HUES48 (cell line): ENCODE results near the gene ZNF749.

Experiments used
- H3K27ac ChIP-seq: one replicate; pipeline ENCODE4 v1.7.0; 2013; ENCODE audit warnings: low read depth, low read length, inconsistent platforms
- H3K27me3 ChIP-seq: 2 replicates; pipeline ENCODE4 v1.6.1; 2013; ENCODE audit warnings: mild to moderate bottlenecking, low read length; ENCODE audit not compliant: control insufficient read depth, insufficient read depth
- H3K36me3 ChIP-seq: 2 replicates; pipeline ENCODE4 v1.6.1; 2013; ENCODE audit warnings: low read length; ENCODE audit not compliant: control insufficient read depth, insufficient read depth
- H3K4me1 ChIP-seq: 2 replicates; pipeline ENCODE4 v1.6.1; 2013; ENCODE audit warnings: mild to moderate bottlenecking, low read length; ENCODE audit not compliant: control insufficient read depth, insufficient read depth
- H3K4me3 ChIP-seq: 2 replicates; pipeline ENCODE4 v1.5.1; 2013; ENCODE audit warnings: mild to moderate bottlenecking, low read depth, low read length
- H3K9ac ChIP-seq: 2 replicates; pipeline ENCODE4 v1.6.1; 2013; ENCODE audit warnings: mild to moderate bottlenecking, low read depth, low read length, moderate library complexity
- H3K9me3 ChIP-seq: 2 replicates; pipeline ENCODE4 v1.6.1; 2013; ENCODE audit warnings: low read length; ENCODE audit not compliant: control insufficient read depth, insufficient read depth

Gene ZNF749

GRCh38 chr19:57435062-57435978, at the start of gene ZNF749:
Gene ZNF749 (plus strand): TSS chr19:57435325. CDS start chr19:57435579, 254 bp downstream.
- Histone ChIP-seq H3K4me3 (peak within 1 kb of the TSS; percentile 95), H3K27ac (peak within 1 kb of the TSS; percentile 96), H3K27me3 (no peaks in the 10 kb centered on the region), H3K4me1 (peaks cover 7% of the 10 kb centered on the region; the same call in 1 of the 2 replicates), H3K36me3 (peaks cover 7% of the 10 kb centered on the region), H3K9ac (peak within 1 kb of the TSS; percentile 97), H3K9me3 (no peaks in the 10 kb centered on the region)

DNA sequence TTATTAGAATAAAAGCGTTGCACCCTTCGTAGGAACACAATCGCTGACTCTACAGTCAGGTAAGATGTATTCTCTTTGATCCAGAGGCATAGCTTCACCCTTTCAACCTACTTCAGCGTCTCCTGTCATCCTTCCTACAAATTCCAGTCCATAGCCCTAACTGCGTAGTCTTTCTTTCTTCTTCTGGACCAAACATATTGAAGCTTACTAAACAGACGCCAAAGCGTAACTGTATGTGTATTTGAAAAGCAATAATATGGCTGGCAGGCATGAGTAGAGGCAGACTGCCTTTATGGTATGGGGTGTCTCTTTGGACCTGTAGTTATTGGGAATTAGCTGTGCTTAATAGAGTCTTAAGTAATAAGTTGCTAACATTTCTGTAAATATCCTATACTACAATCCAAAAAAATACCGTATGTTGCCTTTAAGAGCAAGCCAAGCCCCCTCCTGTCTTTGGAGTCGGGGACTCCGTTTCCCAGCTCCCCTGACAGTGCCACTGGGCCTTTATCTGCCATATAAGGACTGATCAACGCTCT, 45.9 kb upstream of the ZNF749 start:
- Histone ChIP-seq H3K27ac (peak overlapping the region; percentile 70), H3K9ac (0 out of 2 replicates have a peak overlapping the region, but pooled peaks have one; percentile 15), H3K4me1 (peaks cover 9% of the 10 kb centered on the region)

DNA sequence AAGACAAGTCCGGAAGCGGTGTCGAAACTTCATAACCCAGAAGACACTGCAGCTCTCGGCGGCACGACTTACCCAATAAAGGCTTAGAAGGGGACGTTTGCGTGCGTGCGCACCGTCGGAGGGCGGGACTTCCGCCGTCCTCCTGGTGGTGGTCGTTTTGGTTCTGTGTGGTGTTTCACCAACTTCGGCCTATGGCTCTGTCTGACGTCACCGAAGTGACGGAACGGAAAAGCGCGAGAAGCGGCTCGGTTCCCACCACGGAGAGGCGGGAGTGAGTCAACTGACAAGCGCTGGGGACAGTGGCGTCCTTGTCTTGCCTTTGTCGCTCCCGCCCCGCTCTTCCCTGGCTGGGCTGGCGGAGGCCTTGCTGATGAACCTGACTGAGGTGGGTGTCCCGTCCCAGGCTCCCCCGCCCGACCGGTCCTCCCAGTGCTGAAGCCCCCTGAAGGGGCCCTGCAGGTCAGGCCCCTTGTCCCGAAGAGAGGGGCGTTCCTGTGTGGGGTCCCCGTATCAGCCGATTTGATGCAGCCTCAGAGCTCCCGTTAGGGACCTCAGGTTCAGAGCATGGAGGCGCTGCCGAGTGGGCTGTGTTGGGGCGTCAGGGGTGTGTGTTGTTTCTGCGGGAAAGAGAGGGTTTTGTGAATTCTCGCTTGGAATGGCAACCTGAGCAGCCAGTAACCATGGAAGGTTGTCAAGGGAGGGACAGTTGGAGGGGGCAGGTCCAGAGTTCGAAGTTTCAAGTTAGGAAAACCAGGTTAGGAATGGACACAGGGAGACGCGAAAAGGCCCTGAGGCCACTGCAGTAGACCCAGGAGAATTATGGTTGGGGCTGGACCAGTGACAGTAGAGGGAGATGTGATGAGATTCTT, 45.2 kb upstream of the ZNF749 start, which contains the start of gene ZNF548:
ZNF548 (plus strand) TSS at position 125 of the 869 bp plus-strand sequence; CDS start at position 371, 246 bp downstream.
- Histone ChIP-seq H3K9me3 (no peaks in the 10 kb centered on the region), H3K9ac (peak within 1 kb of the TSS; percentile 66), H3K27ac (peak within 1 kb of the TSS; percentile 97), H3K36me3 (0 out of 2 replicates have a peak, but pooled peaks cover 3% of the 10 kb centered on the region), H3K4me1 (peaks cover 9% of the 10 kb centered on the region), H3K27me3 (no peaks in the 10 kb centered on the region), H3K4me3 (peak within 1 kb of the TSS; percentile 90)

More for the DNA sequence above, 45.9 kb upstream of the ZNF749 start:
- Histone ChIP-seq H3K36me3 (0 out of 2 replicates have a peak, but pooled peaks cover 3% of the 10 kb centered on the region), H3K9me3 (no peaks in the 10 kb centered on the region), H3K4me3 (peak overlapping the region; percentile 53), H3K27me3 (no peaks in the 10 kb centered on the region)

- H3K36me3 ChIP-seq = peaks cover 31% of the 10 kb centered on the region
- no peak overlapping the region for H3K4me3 ChIP-seq
- H3K27me3 ChIP-seq = no peaks in the 10 kb centered on the region
- H3K9ac ChIP-seq = no peak overlapping the region
- peaks cover 2% of the 10 kb centered on the region; the same call in 1 of the 2 replicates for H3K4me1 ChIP-seq
- no peak overlapping the region for H3K27ac ChIP-seq
- H3K9me3 ChIP-seq = peaks cover 8% of the 10 kb centered on the region
These were observed 39.4 kb upstream of the ZNF749 start for GRCh38 chr19:57395710-57396109.

DNA sequence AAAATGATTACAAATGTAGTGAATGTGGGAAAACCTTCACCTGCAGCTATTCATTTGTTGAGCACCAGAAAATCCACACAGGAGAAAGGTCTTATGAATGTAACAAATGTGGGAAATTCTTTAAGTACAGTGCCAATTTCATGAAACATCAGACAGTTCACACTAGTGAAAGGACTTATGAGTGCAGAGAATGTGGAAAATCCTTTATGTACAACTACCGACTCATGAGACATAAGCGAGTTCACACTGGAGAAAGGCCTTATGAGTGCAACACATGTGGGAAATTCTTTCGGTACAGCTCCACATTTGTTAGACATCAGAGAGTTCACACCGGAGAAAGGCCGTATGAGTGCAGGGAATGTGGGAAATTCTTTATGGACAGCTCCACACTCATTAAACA, 36.3 kb upstream of the ZNF749 start:
- Histone ChIP-seq H3K9ac (no peak overlapping the region), H3K27me3 (no peaks in the 10 kb centered on the region), H3K27ac (no peak overlapping the region), H3K9me3 (peaks cover 14% of the 10 kb centered on the region), H3K4me3 (no peak overlapping the region), H3K4me1 (no peaks in the 10 kb centered on the region), H3K36me3 (peaks cover 31% of the 10 kb centered on the region)

DNA sequence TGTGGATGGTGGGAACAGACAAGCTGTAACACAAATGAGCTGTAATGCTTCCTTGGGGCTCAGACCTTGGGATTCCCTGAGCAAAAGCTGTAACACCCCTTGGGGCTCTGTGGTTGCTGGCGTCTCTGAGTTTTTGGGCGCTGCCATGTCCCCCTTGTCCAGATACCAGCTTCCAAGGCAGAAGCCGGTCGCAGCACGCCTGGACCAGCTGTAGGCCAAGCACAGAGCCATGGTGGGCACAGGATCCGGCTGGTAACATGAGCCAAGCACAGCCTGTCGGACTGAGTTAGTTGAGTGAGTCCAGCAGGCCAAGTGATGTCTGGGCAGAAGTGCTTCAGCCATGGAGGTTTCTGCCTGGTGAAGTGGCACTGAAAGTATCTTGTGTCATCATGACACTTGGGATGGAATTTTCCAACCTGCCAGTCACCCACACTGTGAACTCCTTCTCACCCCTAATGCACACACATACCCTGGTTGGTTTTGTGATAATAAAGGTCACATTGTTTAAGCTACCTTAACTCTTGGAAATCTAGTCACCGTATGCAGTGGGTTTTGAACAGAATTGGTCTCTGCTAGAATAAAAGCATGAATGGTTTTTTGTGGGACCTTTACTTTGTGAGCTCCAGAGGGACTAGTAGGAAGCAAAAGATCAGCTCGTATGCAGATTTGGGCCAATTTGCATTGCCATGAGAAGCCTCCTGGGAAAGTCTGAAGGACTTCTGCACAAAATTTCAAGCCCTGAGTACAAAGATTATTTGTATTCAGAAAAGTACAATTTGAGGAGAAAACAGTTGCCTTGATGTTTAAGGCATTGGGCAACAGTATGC, 31.2 kb upstream of the ZNF749 start:
- peaks cover 10% of the 10 kb centered on the region; the same call in 1 of the 2 replicates for H3K9me3 ChIP-seq
- no peaks in the 10 kb centered on the region for H3K27me3 ChIP-seq
- no peaks in the 10 kb centered on the region for H3K4me1 ChIP-seq
- H3K4me3 ChIP-seq = no peak overlapping the region
- H3K27ac ChIP-seq = no peak overlapping the region
- H3K9ac ChIP-seq = no peak overlapping the region
- peaks cover 8% of the 10 kb centered on the region for H3K36me3 ChIP-seq

DNA sequence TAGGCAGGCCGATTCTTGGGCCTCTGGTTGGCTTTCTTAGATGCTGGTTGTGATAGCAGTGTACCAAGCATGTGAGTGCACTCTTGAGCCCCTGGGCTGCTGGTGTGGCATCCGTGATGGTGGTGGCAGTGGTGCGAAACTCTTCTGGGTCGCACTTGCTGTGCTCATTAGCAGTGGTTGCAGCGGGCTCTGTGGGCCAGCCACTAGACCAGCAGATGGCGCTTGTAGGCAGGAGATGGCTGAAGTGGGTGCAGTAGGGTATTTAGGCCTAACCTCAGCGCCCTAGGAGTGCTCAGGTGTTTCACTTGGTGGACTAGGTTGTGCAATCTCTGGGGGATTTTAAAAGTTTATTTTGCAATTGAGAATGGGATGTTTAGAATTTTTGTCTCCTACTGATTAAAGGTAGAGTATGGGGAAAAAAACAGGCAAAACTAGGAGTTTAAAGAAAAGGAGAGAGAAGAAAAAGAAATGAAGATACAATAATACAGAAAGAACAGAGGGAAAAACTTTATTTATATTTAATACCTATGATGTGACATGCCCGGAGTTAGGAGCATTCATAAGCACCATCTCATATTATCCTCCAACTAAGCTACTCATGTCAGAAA, 28.5 kb upstream of the ZNF749 start:
- Histone ChIP-seq H3K27ac (no peak overlapping the region), H3K9ac (no peak overlapping the region), H3K36me3 (no peaks in the 10 kb centered on the region), H3K4me3 (no peak overlapping the region), H3K27me3 (no peaks in the 10 kb centered on the region), H3K9me3 (0 out of 2 replicates have a peak, but pooled peaks cover 7% of the 10 kb centered on the region), H3K4me1 (0 out of 2 replicates have a peak, but pooled peaks cover 3% of the 10 kb centered on the region)

- peak within 1 kb of the TSS; percentile 97 for H3K4me3 ChIP-seq
- no peaks in the 10 kb centered on the region for H3K27me3 ChIP-seq
- peak within 1 kb of the TSS; percentile 55 for H3K9ac ChIP-seq
- H3K9me3 ChIP-seq = no peaks in the 10 kb centered on the region
- H3K36me3 ChIP-seq = peaks cover 14% of the 10 kb centered on the region; the same call in 1 of the 2 replicates
- H3K4me1 ChIP-seq = 0 out of 2 replicates have a peak, but pooled peaks cover 3% of the 10 kb centered on the region
- no peak within 1 kb of the TSS for H3K27ac ChIP-seq
These were observed 24.1 kb upstream of the ZNF749 start, which contains the start of gene ZNF17 for GRCh38 chr19:57410877-57411671. Gene ZNF17 (plus strand): TSS chr19:57411161. CDS start chr19:57413616, 2,455 bp downstream.

- Histone ChIP-seq H3K4me1 (no peaks in the 10 kb centered on the region), H3K9me3 (0 out of 2 replicates have a peak, but pooled peaks cover 4% of the 10 kb centered on the region), H3K9ac (no peak overlapping the region), H3K27ac (no peak overlapping the region), H3K36me3 (peaks cover 43% of the 10 kb centered on the region), H3K27me3 (no peaks in the 10 kb centered on the region), H3K4me3 (no peak overlapping the region)
These were observed 15.7 kb upstream of the ZNF749 start for GRCh38 chr19:57419439-57419838.
